AG04450 (cell line): ENCODE data around the gene DYNLT2. TPM values are rescaled to one million over a fixed set of nuclear protein-coding genes. Genes with fewer than 3 reads are reported as not detected.

Source experiments
- CTCF ChIA-PET: fragments of 300-600, 350-600 bp; formaldehyde crosslinking; extraction: SDS; loops from one replicate; lab custom pipeline; 2022; ENCODE audit warnings: antibody characterized with exemption, inconsistent platforms; lab: Charles Lee
- POLR2A ChIA-PET: fragments of 350-600 bp; formaldehyde crosslinking; extraction: SDS; loops from one replicate; lab custom pipeline; 2021; ENCODE audit warnings: antibody characterized with exemption, inconsistent platforms; lab: Yijun Ruan, JAX
- DNase-seq: peaks from one replicate; pipeline ENCODE4 v3.0.0-alpha.2; 2011; ENCODE audit warnings: low read depth, low spot score
- H3K27ac ChIP-seq: one replicate; pipeline ENCODE4 v1.5.1; 2012; ENCODE audit warnings: low read depth, low read length, control low read depth
- H3K27me3 ChIP-seq: one replicate; pipeline ENCODE4 v1.6.0; 2012; ENCODE audit warnings: low read length; ENCODE audit not compliant: control insufficient read depth, insufficient read depth
- H3K4me3 ChIP-seq: 2 replicates; pipeline ENCODE4 v1.5.1; 2011; ENCODE audit warnings: mild to moderate bottlenecking, low read depth, low read length, control low read depth
- H3K9me3 ChIP-seq: 2 replicates; pipeline ENCODE4 v1.5.1; 2012; ENCODE audit warnings: low read length; ENCODE audit not compliant: control insufficient read depth, insufficient read depth
- polyA plus RNA-seq: library from polyadenylated mRNA; depleted of rRNA; stranded (reverse); fragments of >200 nt; gene quantifications from 2 replicates; pipeline ENCODE4 v1.2.3, GENCODE V29; 2011
- TF ChIP-seq, protein P1 (sequence below): IDR thresholded peaks from 2 replicates; pipeline ENCODE4 v1.5.1; 2011; ENCODE audit warnings: low read depth, low read length, control low read depth, inconsistent platforms

Gene DYNLT2
- polyA plus RNA-seq, 1 experiment = 0.64 TPM

DNA sequence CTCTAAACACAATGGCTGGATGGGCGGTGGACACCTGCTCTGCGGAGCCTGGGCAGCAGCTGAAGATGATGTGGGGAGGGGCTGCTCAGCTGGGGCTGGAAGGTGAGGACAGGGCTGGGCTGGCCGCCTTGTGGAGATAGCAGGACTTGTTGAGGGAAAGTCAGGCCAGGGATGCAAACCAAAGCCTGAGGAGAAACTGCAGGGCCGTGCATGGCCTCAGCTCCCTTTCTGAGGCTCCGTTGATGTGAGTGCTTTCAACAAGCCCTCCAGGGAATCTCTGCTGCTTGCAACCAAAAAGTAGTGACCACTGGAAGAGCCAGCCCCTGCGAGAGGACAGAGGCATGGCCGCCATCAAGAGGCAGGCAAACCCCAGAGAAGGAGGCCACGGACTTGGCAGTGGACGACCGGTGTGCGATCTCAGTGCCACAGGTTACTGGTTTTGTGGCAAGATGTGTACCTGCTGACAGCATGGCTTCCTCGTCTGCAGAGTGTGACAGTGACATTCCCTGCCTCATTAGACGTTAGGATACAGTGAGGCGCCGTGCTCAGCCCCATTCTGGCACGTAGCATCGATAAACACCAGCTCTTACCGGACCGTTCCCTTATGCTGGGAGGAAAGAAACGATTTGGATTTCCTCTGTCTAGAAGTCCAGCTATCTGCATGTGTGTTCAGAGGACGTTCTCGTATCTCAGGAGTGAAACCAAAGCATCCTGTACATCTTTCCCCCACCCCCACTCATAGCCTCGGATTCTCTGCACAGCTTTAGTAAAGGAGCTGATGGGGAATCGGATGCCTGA, 38.0 kb upstream of the DYNLT2 start:
- Histone ChIP-seq H3K4me3 (peak overlapping the region; percentile 58), H3K27me3 (peaks cover 1% of the 10 kb centered on the region), H3K27ac (peak overlapping the region; percentile 11), H3K9me3 (no peaks in the 10 kb centered on the region; the same call in 1 of the 2 replicates)
- TF ChIP-seq, protein P1, sequence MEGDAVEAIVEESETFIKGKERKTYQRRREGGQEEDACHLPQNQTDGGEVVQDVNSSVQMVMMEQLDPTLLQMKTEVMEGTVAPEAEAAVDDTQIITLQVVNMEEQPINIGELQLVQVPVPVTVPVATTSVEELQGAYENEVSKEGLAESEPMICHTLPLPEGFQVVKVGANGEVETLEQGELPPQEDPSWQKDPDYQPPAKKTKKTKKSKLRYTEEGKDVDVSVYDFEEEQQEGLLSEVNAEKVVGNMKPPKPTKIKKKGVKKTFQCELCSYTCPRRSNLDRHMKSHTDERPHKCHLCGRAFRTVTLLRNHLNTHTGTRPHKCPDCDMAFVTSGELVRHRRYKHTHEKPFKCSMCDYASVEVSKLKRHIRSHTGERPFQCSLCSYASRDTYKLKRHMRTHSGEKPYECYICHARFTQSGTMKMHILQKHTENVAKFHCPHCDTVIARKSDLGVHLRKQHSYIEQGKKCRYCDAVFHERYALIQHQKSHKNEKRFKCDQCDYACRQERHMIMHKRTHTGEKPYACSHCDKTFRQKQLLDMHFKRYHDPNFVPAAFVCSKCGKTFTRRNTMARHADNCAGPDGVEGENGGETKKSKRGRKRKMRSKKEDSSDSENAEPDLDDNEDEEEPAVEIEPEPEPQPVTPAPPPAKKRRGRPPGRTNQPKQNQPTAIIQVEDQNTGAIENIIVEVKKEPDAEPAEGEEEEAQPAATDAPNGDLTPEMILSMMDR = no peak
- POLR2A ChIA-PET = interaction anchor here (1.2 to 1.7 kb wide), 2 partner anchors 11 to 38 kb away, joined by 4 to 5 read pairs; partner anchors contain the start of genes DYNLT2 and ERMARD
- DNase-seq = no peak
- CTCF ChIA-PET = interaction anchor here (0.5 to 4.0 kb wide), 25 partner anchors 9 to 750 kb away, joined by 3 to 59 read pairs (median 6); no protein-coding TSS in a partner anchor

DNA sequence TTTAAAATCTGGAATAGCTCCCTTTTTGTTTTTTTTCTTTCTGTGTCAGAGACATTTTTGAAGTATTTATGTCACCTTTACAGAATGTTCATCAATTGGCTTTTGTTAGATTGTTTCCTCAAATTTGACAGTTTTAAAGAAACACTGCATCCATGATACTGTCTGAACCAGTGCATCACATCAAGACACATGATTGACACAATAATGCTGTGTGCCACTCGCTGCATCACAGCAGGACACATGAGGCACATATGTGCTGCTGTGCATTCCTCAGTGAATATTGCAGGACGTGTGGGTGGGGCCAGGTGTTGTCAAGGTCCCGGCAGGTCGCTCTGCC, 37.4 kb upstream of the DYNLT2 start:
- no peaks in the 10 kb centered on the region for H3K27me3 ChIP-seq
- DNase-seq = no peak
- H3K9me3 ChIP-seq = no peaks in the 10 kb centered on the region; the same call in 1 of the 2 replicates
- H3K27ac ChIP-seq = no peak overlapping the region
- TF ChIP-seq, protein P1 = no peak
- H3K4me3 ChIP-seq = no peak overlapping the region
- ChIA-PET CTCF (interaction anchor here (0.6 to 4.0 kb wide), 8 partner anchors 9 to 763 kb away, joined by 3 to 30 read pairs (median 4); no protein-coding TSS in a partner anchor), POLR2A (no interaction called here)

DNA sequence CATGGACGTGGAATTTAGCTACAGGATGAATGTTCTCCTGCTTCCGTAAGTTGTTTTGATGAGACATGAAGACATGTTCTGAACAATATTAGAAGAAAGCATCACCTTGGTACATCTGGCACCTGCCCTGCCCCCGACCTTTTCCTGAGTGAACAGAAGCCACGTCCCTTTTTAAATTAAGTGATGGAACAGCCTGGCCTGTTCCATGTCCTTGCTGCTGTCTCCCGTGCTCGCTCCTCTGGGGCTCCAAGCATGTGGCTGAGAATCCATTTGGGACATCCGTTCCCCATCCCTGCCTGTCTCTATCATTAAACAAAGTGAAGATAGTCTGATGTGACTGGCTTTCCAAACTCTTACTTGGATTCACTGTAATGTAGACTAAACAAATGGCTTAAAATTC, 36.4 kb upstream of the DYNLT2 start:
- Histone ChIP-seq H3K27me3 (no peaks in the 10 kb centered on the region), H3K4me3 (no peak overlapping the region), H3K9me3 (peaks cover 4% of the 10 kb centered on the region), H3K27ac (no peak overlapping the region)
- ChIA-PET POLR2A (no interaction called here), CTCF (interaction anchor here (1.0 to 4.0 kb wide), 3 partner anchors 12 to 742 kb away, joined by 3 to 30 read pairs (median 6); no protein-coding TSS in a partner anchor)
- TF ChIP-seq, protein P1 = no peak
- no peak for DNase-seq

DNA sequence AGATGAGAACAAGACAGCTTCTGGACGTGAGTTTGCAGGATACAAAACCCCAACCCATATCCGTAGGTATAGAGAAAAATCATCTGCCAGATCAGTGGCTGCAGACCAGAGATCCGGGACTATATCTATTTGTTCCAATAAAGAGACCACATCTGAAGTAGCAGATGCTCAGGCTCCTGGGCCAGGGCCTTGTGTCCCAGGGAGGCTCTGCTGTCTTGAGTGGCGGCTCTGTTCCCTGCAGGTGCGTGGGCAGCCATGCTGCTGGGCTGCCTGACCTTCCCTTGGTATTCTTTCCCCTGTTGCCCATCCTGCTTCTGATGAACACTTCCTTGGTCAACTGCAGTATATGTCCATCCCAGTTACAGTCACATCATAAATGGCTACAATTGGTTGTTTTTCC, 35.0 kb upstream of the DYNLT2 start:
- Histone ChIP-seq H3K27ac (no peak overlapping the region), H3K9me3 (peaks cover 4% of the 10 kb centered on the region), H3K27me3 (no peaks in the 10 kb centered on the region), H3K4me3 (no peak overlapping the region)
- TF ChIP-seq, protein P1 = no peak
- no peak for DNase-seq
- POLR2A ChIA-PET = no interaction called here
- CTCF ChIA-PET = no interaction called here

DNA sequence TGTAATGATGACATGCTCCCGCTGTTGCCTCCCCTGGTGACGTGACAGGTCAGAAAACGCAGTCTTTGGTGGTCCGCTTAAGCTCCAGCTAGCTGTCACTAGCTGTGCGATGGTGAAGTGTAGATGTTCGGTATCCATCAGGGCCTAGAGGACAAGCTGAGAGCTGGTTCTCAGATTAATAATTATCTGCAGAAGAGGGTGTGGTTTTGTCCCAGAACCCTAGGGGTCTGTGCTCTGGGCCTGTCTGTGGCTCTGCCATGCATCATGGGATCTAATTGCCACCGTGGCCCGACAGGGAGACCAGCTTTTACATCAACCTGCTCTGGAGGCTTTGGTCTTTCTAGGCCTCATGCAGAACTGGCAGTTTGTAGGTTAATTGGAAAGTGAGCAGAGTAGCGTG, 34.2 kb upstream of the DYNLT2 start:
- no peak for DNase-seq
- POLR2A ChIA-PET = no interaction called here
- CTCF ChIA-PET = interaction anchor here (0.5 kb wide), 1 partner anchor 898 kb away, joined by 4 read pairs; no protein-coding TSS in a partner anchor
- peaks cover 4% of the 10 kb centered on the region for H3K9me3 ChIP-seq
- no peak overlapping the region for H3K4me3 ChIP-seq
- H3K27ac ChIP-seq = no peak overlapping the region
- TF ChIP-seq, protein P1 = no peak
- H3K27me3 ChIP-seq = no peaks in the 10 kb centered on the region
